GM19025 (cell line): ENCODE measurements around the gene CD44.
A peak's percentile ranks its signal among the peaks of the same experiment; 100 is the strongest.

Source experiments
- ATAC-seq: cut with Tn5 transposase; IDR thresholded peaks from one replicate; pipeline ENCODE4 v1.9.1; 2021; ENCODE audit warnings: mild to moderate bottlenecking, low read depth, moderate library complexity; ENCODE audit not compliant: unreplicated experiment

CD44 gene

DNA sequence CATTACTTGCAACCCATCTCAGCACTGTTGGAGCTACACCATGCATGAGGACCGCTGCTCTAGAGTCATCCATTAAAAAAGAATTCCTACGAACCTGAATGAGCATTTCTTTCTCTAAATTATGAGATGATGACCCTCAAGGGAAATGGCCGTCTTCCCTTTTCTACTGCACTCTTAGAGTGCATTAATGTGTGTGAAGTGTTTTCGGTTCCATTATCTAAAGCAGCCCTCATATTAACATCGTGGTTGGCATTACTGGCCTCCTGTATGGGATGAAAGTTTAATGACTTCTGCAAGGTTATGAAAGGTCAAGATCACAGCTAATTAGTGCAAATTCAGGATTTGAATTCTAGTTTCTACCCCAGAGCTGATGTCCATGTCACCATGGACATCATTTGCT, 16.7 kb downstream of the CD44 start:
- no peak for ATAC-seq

DNA sequence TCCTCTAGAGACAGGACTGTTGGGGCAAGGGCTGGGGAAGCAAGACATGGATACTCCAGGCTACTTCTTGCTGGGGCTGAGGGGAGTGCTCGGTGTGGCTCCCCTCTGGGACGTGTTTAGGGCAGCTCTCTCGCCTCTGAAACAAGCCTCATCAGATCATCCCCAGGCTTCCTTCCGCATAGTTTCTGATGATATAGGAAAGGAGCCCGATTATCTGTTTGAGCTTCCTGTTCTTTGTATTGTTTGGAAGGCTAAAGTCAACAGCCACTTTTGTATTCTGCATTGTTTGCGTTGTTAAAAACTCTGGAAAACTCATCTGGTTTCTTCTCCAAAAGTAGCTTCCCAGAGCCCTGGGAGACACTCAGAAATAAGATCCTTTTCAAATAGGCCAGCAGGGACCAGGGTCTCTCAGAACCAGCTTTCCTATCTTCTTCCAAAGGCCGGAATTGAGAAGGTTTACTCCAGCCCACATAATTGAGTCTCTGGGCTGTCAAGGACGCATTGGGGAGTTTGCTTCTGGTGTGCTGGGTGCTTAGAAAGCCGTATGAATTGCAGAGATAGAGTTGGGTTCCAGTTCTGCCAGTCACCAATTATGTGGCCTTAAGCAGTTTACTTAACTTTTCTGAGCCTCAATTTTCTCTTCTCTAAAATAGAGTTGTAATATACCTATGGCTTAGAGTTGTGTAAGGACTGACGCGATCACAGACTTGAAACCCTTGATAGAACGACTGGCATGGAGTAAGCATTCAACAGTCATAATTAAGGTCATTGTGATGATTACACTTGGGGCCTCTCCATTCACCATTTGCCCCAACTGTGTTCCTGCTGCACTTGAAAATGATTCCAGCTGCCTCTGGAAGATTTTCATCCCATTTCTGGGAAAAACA, 19.1 kb downstream of the CD44 start:
- ATAC-seq: no peak

DNA sequence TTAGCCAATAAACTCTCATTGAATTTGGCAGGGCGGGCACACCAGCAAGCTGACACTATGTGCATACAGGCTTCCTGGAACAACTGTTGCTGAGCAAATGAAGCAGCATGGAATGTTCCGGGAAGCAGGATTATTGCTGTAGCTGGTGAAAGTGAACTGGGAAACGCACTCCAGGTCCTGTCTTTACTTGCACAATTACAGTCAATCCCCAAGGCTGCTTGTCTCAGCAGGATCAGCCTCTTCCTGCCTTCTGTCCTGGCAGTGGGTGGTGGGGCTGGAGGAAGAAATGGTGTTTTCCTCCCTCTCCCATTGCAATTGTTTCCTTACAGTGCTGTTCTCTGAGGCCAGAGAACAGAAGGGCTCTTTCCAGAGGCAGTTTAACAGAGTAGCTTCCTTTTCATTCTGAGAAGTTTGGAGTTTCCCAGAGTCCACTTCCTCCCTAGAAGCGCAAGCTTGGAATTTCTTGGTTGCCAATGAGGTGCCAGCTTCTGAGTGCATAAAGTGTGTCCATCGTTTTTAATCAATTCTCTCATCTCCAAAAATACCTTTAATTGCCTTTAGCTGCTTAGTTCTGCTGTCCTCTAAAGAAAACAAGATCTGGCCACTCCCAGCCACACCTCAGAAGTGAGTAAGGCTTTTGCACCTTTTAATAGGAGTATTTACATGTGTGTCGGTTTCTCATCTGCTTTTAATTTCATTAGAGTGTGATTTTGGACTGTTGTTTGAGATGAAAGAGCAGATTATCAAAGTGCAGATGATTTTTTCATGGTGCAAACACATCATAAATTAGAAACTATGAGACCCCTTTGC, 19.9 kb downstream of the CD44 start:
- no peak for ATAC-seq

DNA sequence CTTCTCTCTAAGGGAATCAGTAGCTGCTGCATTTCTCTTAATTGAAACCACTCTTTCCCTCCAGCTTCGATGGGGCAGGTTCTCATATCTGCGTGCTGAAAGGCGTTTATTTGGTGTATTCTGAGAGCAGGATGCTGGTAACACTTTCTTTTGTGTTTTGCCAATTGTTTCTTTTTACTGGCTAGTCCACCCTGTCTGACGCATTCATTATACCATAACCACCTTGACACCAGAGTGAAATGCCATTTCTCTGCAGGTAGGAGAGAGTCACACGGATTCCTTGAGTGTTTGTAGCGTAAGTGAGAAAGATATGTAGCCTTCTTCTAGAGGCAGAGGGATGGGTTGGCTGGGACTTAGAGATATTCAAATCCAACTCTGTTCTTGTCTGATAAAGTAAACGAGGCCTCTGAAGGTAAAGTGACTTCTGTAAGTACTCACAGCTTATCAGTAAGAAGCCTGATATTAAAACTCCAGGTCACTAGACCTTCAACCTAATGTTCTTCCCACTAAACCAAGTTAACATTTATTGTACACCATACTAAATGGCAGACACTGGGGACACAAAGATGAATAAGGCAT, 21.4 kb downstream of the CD44 start:
- ATAC-seq: no peak

DNA sequence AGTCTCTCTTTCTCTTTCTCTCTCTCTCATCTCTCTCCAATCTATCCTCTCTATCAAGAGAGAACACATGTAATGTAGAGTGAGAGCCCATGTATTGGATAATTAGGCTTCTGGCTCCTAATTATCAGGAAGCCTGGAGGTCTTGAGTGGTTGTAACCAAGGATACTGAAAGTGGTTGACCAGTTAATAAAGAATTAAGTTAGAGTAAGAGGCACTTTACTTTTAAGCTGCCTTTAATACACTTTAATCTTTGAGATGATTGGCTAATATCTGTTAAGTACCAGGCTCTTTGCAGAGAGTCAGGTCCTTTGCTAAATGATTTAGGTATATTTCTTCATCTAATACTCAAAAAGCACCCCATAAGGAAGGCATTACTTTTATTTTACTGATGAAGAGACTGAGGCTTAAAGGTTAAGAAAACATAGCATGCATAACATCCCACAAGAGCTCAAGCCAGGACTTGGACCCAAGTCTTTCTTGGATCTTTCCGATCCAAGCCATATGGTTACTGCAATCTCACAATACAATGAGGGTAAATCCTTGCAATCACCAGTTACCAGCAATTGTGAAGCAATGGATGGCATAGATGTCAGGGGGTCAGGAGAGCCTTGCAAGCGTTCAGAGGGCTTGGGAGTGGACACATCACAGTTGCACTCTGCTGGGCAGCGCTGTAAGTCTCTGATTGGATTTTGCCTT, 22.1 kb downstream of the CD44 start:
- ATAC-seq: no peak

DNA sequence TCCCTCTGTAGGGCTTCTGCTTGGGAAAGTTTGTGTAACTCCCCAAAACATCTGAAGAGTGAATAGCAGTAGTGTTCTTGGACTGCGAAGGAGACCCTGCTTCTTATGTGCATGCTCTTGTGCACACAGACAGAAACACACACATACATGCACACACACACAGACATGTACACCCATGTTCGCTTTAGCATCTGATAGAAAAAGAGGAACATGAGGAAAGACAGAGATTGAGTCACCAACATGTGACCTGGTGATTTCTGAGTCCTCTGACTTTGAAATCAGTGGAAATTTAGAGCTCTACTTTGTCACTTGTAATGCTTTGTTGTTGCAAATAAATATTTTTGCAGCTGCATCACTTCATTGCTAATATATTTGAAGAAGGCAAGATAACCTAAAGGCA, 23.8 kb downstream of the CD44 start:
- ATAC-seq: no peak

DNA sequence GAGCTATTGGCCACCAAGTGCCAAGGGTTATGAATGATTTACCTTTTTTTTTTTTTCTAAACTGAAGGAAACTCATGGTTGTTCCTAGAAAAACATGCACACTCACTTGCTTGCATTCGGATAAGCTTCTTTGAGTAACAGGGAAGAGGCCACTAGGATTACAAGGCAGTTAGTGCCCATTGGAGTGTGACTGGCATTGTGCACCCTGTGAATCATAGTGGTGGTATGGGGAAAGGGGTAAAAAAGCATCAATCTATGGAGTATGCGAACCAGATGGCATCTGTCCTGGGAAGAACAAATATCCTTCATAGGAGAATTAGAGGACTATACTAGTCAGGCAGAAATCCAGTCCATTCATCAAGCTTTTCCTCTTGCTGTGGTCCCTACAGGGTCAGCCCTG, 24.2 kb downstream of the CD44 start:
- no peak for ATAC-seq

DNA sequence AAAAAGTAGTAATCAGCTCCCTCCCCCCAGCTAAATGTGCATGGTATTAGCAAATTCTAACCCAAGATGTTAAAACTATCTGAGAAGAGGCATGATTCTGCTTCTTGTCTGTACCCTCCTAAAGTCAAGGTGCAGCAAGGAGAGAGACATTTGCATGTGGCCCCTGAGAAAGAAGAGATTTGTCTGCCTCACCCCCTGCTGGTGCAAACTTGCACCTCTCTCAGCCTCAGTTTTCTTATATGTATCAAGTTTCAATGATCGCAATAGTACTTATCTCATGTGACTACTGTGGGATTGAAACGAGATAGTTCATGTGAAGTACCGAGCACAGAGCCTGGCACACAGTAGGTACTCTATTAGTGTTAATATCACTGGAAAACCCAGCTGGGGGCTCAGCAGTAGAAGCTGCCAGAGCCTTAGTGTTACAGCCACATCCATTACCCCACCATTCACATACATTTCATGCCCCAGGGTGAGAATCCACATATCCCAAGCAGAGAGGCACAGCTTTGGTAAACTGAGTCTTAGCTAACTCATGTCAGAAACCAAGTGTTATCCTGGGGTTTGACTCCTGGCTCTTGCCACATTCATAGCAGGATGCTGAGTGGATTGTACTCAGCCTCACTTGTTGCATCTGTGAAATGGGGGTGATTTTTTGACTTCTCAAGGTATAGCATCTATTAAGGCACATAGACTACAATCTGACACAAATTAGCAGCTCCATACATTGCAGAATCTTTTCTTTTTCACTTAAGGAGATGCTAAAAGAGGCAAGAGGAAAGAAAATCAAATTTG, 24.9 kb downstream of the CD44 start:
- no peak for ATAC-seq

DNA sequence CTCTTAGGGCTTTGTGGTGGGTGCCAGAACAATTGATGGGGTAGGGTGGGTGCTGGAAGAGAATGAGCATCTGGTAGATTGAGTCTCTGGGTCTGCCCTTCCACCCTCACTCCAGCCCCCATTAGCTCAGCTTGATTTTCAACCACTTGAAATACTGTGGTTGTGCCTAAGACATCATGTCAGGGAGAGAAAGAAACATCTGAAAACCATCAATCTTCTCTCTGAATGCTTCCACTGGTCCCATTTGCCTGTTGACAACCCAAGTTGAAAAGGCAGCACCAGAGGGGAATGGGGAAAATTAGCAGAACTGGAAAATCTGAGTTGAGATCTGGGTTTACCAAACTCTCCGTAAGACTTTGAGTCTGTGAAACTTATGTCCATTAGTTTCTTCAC, 26.1 kb downstream of the CD44 start:
- ATAC-seq: no peak

DNA sequence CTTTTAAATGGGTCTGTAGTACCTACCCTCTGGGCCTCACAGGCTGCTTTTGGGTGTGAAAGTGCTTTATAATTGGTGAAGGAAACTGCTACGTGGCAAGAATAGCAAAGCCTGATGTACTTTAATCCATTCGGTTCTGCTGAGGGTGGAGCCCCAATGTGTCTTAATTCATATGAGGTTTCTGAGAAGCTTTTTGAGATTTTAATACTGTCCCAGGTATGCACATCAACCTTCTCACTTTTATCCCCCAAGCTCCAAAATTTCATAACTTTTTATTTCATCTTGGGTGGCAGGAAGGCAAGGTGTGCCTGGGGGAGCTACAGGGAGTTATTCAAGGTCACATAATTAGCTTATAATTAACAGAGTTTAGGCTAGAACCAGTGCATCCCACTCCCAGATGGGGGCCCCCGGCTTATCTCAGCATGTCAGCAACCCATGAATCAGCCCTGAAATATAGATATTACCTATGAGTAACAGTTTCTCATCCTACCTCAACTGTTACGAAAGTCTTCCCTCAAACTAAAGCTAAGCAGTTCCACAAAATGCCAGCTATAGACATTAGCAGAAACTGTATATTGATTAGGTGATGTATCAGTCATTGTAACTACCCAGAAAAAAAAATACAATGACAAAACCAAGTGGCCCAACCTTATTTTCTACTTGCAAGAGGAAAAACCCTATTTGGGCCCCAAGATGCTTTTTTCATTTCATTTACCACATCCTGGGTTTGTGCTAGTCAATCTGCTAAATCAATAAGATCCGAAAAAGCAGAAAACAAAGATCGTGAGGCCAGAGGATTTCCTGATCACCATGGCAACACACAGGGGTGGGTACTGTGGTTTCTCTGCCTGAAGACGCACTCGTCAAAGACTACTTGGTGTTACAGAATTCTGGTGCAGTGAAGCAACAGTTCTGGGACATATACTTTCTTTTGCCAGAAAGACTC, 26.7 kb downstream of the CD44 start:
- ATAC-seq: peak; percentile 89

DNA sequence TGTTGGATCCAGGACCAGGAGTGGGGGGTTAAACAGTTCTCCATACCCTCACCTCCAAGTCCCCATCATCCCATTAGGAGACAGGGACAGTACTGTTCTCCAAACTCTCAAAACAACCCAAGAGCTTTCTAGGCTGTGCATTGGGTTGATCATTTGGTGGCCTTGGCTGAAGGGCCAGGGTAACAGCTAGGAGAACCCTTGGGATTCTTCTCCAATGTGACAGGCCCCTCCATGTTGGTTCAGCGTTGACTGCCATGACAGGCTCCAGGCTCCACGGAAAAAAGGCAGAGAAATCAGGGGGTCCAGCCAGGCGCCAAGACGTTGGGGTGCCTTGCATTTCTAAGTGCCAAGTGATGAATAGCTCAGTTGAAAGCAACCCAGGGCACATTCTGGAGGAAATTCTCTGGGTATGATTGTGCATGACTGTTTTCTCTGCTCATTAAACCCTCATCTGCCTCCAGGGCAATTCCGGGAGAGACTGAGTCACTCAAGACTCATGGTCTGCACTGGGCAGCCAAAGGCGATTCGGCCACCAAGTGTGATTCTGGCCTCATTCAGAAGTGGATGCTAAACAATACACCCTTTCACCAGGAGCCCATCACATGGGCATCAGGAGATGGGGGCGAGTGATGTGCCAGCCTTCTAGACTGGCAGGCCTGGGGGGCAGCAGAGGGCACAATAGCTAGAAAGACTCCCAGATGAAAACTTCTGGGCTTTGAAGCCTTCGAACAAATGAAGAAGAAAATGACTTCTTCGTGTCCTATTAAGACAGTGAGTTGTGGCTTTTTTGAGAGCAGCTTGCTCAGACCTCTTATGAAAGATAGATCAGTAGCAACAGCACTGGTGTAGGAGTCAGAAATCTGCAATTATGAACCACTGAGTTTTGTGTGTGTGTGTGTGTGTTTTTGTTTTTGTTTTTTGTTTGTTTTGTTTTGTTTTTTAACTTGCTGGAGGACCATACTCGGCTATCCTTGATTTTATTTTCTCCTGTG, 27.7 kb downstream of the CD44 start:
- ATAC-seq: peak; percentile 4

DNA sequence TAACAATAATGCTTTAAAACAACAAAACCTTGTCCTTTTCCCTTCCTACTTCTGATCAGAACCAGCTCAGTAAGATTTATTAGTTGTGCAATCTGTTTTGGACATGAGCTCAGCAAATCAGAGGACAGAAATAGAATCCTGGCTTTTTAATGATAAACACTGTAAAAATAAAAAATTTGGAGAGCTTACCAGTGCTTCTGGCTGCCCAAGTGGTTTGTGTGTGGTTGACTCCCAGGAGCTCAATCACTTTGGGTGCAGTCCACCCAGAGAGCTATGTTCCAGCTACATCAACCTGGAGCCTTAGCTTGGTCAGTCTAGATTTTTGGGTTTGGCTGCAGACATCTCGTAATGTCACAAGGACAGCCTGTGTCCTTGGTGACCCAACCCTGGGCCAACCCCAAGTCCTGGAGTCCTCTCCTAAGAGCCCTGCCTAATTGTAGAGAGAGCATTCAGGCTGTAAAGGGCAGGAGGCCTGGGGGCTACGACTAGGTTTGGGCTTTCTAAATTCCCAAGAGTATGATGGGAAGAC, 28.5 kb downstream of the CD44 start:
- ATAC-seq: no peak

DNA sequence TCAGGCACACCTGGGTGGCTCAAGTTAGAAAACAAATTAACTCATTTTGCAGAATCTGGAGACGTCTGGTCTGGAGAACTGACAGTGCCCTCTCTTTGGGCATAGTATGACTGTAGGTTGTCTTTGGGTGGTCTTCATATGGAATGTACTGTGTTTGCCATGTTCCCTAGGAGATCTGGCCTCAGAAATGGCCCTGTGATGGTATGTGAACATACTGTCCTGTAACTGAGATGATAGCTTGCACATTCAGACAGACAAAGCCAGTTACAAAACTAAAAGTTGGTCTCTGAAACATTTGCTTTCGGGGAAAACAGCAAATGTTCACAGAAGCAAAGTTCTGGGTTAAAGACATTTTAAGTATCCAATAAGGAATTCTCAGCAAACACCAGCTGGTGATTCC, 29.7 kb downstream of the CD44 start:
- no peak for ATAC-seq

DNA sequence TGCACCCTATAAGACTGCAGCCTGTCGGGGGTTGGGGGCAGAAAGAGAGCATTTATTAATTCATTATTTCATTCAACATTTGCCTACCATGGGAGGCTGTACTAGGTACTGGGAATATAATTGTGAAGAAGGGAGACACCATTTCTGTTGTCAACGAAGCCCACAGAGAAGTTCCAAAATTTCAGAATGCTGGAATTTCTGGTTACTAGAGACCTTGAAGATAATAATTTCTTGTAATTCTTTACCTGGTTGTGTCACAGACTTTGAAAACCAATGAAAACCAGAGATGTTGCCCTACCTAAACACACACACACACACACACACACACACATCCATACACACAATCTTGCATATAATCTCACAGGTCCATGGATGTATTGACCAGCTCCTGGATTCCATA, 30.1 kb downstream of the CD44 start:
- no peak for ATAC-seq

DNA sequence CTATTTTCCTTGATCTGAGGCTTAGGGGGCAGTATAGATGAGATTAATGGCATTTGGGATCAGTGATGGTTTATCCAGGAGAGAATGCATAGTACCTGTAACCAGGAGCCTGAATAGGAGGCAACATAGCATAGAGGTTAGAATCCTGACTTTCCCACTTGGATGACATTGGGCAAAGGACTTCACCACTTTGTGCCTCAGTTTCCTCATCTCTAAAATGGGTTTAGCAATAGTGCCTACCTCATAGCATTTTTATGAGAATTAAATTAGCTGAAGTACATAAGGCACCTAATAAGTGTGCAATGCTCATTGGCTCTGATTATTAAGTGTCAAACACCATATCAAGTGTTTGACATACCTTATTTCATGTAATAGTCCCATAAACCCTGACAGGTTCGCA, 30.8 kb downstream of the CD44 start:
- no peak for ATAC-seq

DNA sequence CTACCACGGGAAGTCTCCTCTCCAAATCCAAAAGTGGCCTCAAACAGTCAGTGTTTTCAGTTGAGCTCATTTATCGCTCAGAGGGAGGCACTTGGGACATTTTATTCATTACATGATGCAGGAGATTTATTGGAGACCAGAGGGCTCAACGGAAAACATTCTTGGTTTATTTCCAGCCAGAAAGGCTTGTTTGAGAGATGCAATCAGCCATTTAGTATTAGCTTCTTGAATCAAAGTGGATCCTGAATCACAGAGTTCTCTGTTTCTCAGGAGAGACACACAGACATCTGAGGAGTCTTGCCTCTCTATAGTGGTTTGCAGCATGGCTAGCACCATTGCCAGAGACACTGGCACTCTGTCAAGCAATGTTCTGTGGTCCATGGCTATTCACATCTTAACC, 31.5 kb downstream of the CD44 start:
- ATAC-seq: no peak

DNA sequence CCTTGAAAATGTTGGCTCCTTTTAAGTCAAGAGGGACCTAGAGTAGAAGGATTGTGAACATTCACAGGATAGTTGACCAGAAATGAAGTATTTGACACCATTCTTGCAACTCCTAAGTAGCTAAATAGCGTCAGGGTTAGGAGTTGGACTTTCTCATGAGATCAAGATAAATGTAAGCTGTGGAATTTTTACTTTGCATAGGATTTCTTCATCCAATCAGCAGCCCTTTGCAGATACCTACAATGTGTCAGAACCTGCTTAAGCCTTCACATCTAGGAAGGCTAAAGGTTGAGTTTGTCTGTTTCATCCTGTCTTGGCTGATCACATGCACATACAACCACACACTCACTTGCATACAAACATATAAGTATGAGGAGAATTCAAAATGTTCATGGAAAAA, 32.3 kb downstream of the CD44 start:
- ATAC-seq: no peak
